HG03342 (cell line): ENCODE results near the gene ARHGAP18.
A peak's percentile ranks its signal among the peaks of the same experiment; 100 is the strongest.

Experiments
- ATAC-seq: cut with Tn5 transposase; IDR thresholded peaks from one replicate; pipeline ENCODE4 v1.9.1; 2021; ENCODE audit warnings: mild to moderate bottlenecking, moderate library complexity; ENCODE audit not compliant: unreplicated experiment

The ARHGAP18 gene

GRCh38 chr6:129671442-129672340 lies 38.3 kb downstream of the ARHGAP18 start:
- peak; percentile 76 for ATAC-seq

DNA sequence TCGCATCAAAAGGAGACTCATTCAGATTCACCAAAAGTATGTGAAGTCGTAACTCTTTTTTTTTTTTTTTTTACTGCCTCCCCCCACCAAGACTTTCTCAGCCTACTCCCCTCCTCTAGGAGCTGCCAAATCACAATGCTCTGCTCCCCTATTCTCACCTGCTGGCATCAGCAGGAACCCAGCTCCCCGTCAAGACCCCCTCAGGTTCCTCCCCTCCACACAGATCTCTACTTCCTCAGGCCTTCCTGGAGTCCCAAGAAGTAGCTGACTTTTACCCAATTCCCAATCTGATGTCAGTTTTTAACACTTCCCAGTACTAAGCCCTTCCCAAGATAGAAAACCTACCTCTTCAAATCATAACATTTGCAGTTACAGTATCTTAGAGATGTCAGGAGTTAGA lies 39.3 kb downstream of the ARHGAP18 start:
- ATAC-seq: no peak

- no peak for ATAC-seq
Observed at GRCh38 chr6:129667621-129668020, 42.4 kb downstream of the ARHGAP18 start.

GRCh38 chr6:129667034-129667433 lies 42.9 kb downstream of the ARHGAP18 start:
- ATAC-seq: no peak

DNA sequence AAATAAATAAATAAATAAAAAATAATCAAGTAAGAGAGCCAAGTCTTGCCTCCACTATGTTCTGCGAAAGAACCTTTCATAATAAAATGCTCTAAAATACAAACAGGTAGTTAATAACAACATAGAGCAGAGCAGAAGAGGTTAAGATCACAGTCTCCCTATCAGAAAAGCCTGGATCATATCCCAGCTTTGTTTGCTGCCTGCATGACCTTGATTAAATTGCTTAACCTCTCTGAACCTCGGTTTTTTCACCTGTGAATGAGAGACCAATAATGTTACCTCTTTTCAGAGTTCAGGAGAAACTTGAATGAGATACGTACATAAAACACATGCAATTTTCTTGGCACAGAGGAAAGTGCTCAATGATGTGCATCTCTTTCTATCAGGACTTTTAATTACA lies 44.4 kb downstream of the ARHGAP18 start:
- ATAC-seq: no peak

- no peak for ATAC-seq
Observed at GRCh38 chr6:129663531-129663930, 46.4 kb downstream of the ARHGAP18 start.

GRCh38 chr6:129662980-129663431 lies 47.0 kb downstream of the ARHGAP18 start:
- peak; percentile 55 for ATAC-seq

DNA sequence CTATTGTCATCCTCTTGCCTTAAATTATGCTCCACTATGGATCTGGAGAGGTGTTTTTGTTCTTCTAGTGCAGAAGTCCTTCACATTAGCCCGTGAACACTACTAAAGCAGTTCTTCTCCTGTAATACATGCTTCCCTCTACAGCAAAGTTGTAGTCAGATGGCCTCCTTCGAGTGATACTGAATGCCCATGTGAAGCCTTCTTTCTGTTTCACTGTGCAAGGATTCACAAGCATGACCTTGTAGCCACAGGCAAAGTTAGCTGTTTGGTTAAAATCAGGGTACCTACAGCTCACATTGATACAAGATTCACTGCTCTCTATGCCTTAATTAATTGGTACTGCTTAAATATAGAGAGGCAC lies 47.6 kb downstream of the ARHGAP18 start:
- peak; percentile 50 for ATAC-seq

DNA sequence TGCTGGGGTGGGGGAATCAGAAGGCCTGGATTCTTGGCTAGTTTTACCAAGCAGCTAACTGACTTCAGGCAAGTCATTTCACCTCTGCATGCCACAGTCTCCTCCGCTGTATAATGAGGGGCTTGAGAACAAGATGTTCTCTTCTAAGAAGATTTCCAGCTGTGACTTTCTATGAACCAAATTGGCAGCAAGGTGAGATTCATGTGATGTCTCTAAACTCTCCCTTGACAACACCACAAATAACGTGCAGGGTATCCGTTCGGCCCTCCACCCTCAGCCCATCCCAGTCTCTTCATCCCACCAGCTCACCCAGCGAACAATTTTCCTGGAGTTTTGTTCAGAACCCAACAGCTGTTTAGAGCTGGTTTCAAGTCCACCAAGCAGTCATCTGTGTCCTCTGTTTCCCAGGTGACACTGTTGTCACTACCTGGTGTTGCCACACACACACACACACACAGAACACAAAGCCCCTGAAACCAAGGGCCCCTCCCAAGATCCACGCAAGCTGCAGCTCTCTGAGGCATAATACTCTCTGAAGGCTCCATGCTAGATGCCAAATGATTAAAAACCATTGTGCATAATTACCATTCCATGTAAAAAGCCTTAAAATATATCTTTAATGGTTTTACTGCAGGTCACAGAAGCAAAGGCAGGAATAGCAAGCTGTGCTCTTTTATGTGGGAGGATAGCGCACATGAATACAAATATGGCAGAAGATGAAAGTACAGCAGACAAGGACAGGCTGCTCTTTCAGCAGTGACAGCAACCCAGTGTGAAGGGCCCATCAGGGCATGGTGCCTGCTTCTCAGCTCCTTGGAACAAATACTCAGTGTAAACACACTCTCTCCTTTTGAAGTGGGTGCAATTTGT lies 48.2 kb downstream of the ARHGAP18 start:
- ATAC-seq: peak; percentile 32

DNA sequence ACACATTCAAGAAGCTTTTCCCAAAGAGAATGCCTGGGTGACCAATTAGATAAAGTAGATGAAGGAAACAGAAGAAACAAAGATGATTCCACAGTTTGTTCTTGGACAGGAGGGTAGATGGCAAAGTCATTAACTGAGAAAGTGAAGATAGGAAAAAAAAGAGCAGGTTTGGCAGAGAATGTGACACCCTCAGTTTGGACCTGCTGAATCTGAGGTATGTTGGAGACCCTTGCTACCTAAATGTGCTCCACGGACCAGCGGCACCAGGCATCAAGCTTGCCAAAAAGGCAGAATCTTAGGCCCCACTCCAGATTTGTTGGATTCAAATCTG lies 49.7 kb downstream of the ARHGAP18 start:
- no peak for ATAC-seq

DNA sequence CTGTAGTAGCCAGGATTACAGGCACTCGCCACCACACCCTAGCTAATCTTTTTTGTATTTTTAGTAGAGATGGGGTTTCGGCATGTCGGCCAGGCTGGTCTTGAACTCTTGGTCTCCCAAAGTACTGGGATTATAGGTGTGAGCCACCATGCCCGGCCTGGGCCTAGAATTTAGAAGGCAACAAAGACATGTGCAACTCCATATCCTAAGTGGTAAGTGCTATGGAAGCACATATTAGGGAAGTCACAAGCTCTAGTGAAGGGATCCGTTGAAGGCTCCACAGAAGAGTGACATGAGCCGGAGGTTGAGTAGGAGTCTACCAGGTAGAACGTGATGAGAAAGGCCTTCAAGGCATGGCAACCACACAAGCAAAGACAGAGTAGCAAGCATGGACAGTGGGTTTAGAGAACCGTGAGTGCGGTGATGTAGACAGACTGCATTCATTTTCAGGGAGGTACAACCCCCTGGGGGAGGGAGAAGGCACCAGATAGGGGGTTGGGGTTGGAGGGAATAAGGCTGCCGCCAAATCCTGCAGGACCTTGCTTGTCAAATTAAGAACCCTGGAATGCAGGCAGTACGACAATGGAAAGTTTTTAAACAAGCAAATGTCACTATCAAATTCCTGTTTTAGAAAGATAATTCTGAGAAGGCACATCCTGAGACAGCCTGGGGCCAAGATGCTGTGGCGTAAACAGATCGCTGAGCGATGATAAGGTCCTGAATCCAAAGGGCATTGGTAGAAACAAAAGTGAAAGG lies 50.2 kb downstream of the ARHGAP18 start:
- no peak for ATAC-seq

- no peak for ATAC-seq
Observed at GRCh38 chr6:129659167-129659566, 50.8 kb downstream of the ARHGAP18 start.

- ATAC-seq: no peak
Observed at GRCh38 chr6:129657483-129657882, 52.5 kb downstream of the ARHGAP18 start.

DNA sequence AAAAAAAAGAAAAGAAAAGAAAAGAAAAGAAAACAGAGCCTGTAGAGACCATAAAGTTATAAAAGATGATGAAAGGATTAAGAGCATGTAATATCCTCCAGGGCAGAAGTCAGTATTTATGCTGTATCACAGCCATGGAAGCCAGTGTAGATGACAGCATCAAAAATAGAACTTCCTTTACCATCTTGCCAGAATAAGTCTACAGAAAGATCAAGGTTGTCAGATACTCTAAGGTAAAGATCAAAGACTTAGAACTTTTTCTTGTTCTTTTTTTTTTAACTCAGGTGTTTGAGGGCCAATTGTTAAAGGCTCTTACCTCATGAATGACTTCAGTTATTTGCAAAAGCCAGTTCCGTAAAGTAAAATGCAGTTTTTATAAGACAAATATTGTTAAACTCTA lies 54.6 kb downstream of the ARHGAP18 start:
- no peak for ATAC-seq

- ATAC-seq: no peak
Observed at GRCh38 chr6:129653746-129654145, 56.2 kb downstream of the ARHGAP18 start.

DNA sequence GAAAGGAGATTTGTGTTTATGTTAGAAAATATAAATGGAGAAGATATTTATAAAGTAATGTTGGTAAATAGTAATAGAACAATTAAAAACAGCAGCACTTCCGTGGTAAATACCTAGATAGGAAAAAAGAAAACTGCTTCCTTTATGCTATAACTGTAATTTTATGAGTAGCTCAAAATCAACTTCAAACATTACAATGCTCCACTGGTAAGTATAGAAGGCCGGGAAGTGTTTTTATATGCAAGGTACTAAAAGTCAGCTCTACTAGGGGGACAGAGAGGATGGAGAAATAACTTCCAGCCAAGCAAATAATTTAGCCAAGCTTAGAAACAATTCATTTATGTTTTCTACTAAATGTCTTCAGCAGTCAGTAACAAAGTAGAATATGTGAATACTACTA lies 56.7 kb downstream of the ARHGAP18 start:
- no peak for ATAC-seq

GRCh38 chr6:129651291-129651691 lies 58.7 kb downstream of the ARHGAP18 start:
- no peak for ATAC-seq

DNA sequence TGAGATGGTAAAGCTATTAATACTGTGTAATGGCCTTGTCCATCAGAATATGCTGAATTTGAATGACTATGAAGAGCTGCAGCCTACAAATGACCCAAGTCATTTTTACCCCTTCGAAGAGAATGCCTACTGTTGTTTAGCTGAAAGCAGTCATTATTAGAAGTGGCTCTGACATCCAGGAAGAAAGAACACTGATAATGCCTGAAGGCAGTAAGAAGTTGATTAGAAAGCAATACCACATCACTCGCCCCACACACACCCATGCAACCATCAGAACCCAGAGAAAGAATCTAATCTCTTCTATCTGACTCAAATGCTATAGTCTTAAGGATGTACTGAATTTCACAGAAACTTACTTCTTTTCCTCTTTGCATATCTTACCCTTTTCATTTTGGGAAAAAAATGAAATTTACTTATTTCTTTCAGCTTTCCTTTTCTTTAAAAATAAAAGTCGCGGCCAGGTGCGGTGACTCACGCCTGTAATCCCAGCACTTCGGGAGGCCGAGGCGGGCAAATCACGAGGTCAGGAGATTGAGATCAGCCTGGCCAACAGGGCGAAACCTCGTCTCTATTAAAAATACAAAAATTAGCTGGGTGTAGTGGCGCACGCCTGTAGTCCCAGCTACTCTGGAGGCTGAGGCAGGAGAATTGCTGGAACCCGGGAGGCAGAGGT lies 61.0 kb downstream of the ARHGAP18 start:
- no peak for ATAC-seq

- peak; percentile 41 for ATAC-seq
Observed at GRCh38 chr6:129647044-129647443, 62.9 kb downstream of the ARHGAP18 start.

GRCh38 chr6:129646642-129647041 lies 63.3 kb downstream of the ARHGAP18 start:
- peak; percentile 79 for ATAC-seq
